Spleen (tissue), 13 donors: Measurements from ENCODE around the gene PFKL. TPM values are rescaled to one million over a fixed set of nuclear protein-coding genes. Genes with fewer than 3 reads are reported as not detected.

Experiments
- DNase-seq: peaks from one replicate; pipeline ENCODE4 v3.0.0-alpha.2; 2020
- H3K27ac ChIP-seq, 8 donors: fragments of 200-600 bp; sonication (generic) in 7 of 8; 1 replicate in 4 of 8; 2 replicates in 4 of 8; pipeline versions ENCODE4 v1.5.0 to v1.8.0; 2016 to 2021; ENCODE audit warnings: inconsistent platforms in 4 of 8, mild to moderate bottlenecking in 4 of 8, moderate library complexity in 1 of 8
- H3K27me3 ChIP-seq, 7 donors: fragments of 200-600 bp; sonication (generic) in 6 of 7; replicated peaks in 1 of 7; 1 replicate in 4 of 7; 2 replicates in 3 of 7; pipeline versions ENCODE4 v1.5.0 to v1.8.0; 2016 to 2021; ENCODE audit warnings: inconsistent platforms in 3 of 7, mild to moderate bottlenecking in 1 of 7
- H3K36me3 ChIP-seq, 6 donors: fragments of 200-600 bp; sonication (generic) in 5 of 6; 1 replicate in 4 of 6; 2 replicates in 2 of 6; pipeline versions ENCODE4 v1.5.0 to v1.8.0; 2016 to 2021; ENCODE audit warnings: inconsistent platforms in 2 of 6
- H3K4me1 ChIP-seq, 6 donors: fragments of 200-600 bp; sonication (generic) in 5 of 6; 1 replicate in 3 of 6; 2 replicates in 3 of 6; pipeline versions ENCODE4 v1.5.0 to v1.8.0; 2016 to 2021; ENCODE audit warnings: inconsistent platforms in 3 of 6
- H3K4me3 ChIP-seq, 8 donors: fragments of 200-600 bp; sonication (generic) in 7 of 8; 1 replicate in 4 of 8; 2 replicates in 4 of 8; pipeline versions ENCODE4 v1.5.0 to v1.8.0; 2016 to 2021; ENCODE audit warnings: inconsistent platforms in 4 of 8, mild to moderate bottlenecking in 4 of 8, moderate library complexity in 2 of 8
- H3K9me3 ChIP-seq, 8 donors: fragments of 200-600 bp; sonication (generic) in 7 of 8; 1 replicate in 4 of 8; 2 replicates in 4 of 8; pipeline versions ENCODE4 v1.5.0 to v1.8.0; 2016 to 2021; ENCODE audit warnings: inconsistent platforms in 4 of 8
- POLR2A ChIP-seq, 3 donors: fragments of 450-650 bp; IDR thresholded peaks; one replicate each; pipeline ENCODE4 v1.5.1; 2017; ENCODE audit warnings: antibody characterized with exemption in 3 of 3, mild to moderate bottlenecking in 1 of 3
- POLR2AphosphoS5 ChIP-seq, 3 donors: sonication (generic); formaldehyde crosslinking; IDR thresholded peaks; one replicate each; pipeline ENCODE4 v1.5.1; 2017; ENCODE audit warnings: antibody characterized with exemption in 3 of 3
- WGBS, 5 donors: extraction: QIAGEN DNeasy Blood & Tissue Kit in 3 of 5; methylation state at CpG; one replicate each; pipeline versions ENCODE4 v1.1.5 to v1.1.7; 2013 to 2018; 5-methylcytosine and 5-hydroxymethylcytosine counted together
- intact Hi-C: fragments of 100-400 bp; cut with DNase I; formaldehyde crosslinking; loops from one replicate; pipeline ENCODE4 v1.15.0; 2023; ENCODE audit warnings: low total_unique reads
- long read RNA-seq, 2 donors: transcript quantifications; one replicate each; lab custom pipeline, GENCODE V29; 2026
- polyA plus RNA-seq, 3 donors: library from polyadenylated mRNA; stranded (reverse); fragments of 200-250 nt; gene quantifications; one replicate each; pipeline ENCODE4 v1.2.1, GENCODE V29; 2013
- total RNA-seq, 7 donors: library from RNA; depleted of rRNA in 3 of 7; stranded (reverse); fragments of >200 nt in 3 of 7; fragmentation: NEBNext Ultra II Directional in 4 of 7; extraction: Animal tissue kit (Norgen Biotek cat#: 25700) in 4 of 7; gene quantifications; one replicate each; pipeline versions ENCODE4 v1.1.0 to v1.2.1, GENCODE V29; 2016 to 2021
- TF ChIP-seq, protein P1 (sequence below), 11 experiments: fragments of 200-600 bp in 7 of 11; fragments of 450-650 bp in 4 of 11; sonication (generic) in 4 of 11; IDR thresholded peaks in 8 of 11; conservative IDR thresholded peaks in 3 of 11; 1 replicate in 7 of 11; 2 replicates in 4 of 11; pipeline versions ENCODE4 v1.4.0 to v1.8.0; 2016 to 2021; ENCODE audit warnings: antibody characterized with exemption in 11 of 11, inconsistent platforms in 4 of 11, mild to moderate bottlenecking in 1 of 11
- donor health status: healthy with polysubstance abuse.
- donor health status: DM: no; HTN: no; CAD: no; lungs with moderate emphysema.
- donor health status: DM: no; HTN: no; CAD: no.
- donor health status: Bipolar disorder and iron deficiency.
- donor health status: healthy.
- donor health status: DM: no; HTN: no; CAD: no.
- donor health status: DM: yes; HTN: yes; CAD: no.

Gene PFKL
- total RNA-seq (100 to 1,000 TPM in 5 of 7 donors, 10 to 100 TPM in 2; 88.1 to 145 (median 126) TPM), polyA plus RNA-seq (100 to 1,000 TPM in 1 of 3 donors, 10 to 100 TPM in 2; 65.9 to 113 (median 84.4) TPM)
- long read RNA-seq, donor 1, transcript PFKL-201 (22 exons, 2,912 nt), result major isoform, 17 of 25 reads
- long read RNA-seq, donor 1, partial matches to known transcripts, result 7 of 25 reads
- long read RNA-seq, donor 1, other reads (novel, unspliced or antisense), result 0 of 25 reads
- long read RNA-seq, donor 2, transcript PFKL-201 (22 exons, 2,912 nt), result major isoform, 20 of 45 reads
- long read RNA-seq, donor 2, partial matches to known transcripts, result 24 of 45 reads
- long read RNA-seq, donor 2, other reads (novel, unspliced or antisense), result 0 of 45 reads

GRCh38 chr21:44299458-44300261, at the start of gene PFKL:
Gene PFKL (plus strand): TSS chr21:44300053. CDS start chr21:44300106, 53 bp downstream.
- DNase-seq, result peak; percentile 93
- WGBS, 5 donors, result 0 to 1% (median 1%) methylated on average over 37 to 94 of the region's 94 CpGs
- H3K4me3 ChIP-seq, result peak within 1 kb of the TSS; percentile 65 to 95 (median 78)
- H3K27me3 ChIP-seq, result peaks cover 0 to 22% (median 0%) of the 10 kb centered on the region in 7 donors
- no peaks in the 10 kb centered on the region for H3K9me3 ChIP-seq
- TF ChIP-seq, protein P1, sequence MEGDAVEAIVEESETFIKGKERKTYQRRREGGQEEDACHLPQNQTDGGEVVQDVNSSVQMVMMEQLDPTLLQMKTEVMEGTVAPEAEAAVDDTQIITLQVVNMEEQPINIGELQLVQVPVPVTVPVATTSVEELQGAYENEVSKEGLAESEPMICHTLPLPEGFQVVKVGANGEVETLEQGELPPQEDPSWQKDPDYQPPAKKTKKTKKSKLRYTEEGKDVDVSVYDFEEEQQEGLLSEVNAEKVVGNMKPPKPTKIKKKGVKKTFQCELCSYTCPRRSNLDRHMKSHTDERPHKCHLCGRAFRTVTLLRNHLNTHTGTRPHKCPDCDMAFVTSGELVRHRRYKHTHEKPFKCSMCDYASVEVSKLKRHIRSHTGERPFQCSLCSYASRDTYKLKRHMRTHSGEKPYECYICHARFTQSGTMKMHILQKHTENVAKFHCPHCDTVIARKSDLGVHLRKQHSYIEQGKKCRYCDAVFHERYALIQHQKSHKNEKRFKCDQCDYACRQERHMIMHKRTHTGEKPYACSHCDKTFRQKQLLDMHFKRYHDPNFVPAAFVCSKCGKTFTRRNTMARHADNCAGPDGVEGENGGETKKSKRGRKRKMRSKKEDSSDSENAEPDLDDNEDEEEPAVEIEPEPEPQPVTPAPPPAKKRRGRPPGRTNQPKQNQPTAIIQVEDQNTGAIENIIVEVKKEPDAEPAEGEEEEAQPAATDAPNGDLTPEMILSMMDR (IDR thresholded peaks at IDR 0.05 in 8 of 11, conservative IDR thresholded peaks at IDR 0.05 in 3 of 11), result peak in 3 of 11 experiments; percentile 7 to 13 (median 10)
- peak in 1 of 3 donors; percentile 11 for TF ChIP-seq POLR2A (IDR thresholded peaks at IDR 0.05)
- peak; percentile 78 to 80 (median 79) for TF ChIP-seq POLR2AphosphoS5 (IDR thresholded peaks at IDR 0.05)
- H3K36me3 ChIP-seq, result no peaks in the 10 kb centered on the region
- intact Hi-C loops, result no loop called here
- H3K27ac ChIP-seq, result peak within 1 kb of the TSS; percentile 86 to 94 (median 92)
- H3K4me1 ChIP-seq, result peaks cover 30 to 93% (median 80%) of the 10 kb centered on the region in 6 donors

DNA sequence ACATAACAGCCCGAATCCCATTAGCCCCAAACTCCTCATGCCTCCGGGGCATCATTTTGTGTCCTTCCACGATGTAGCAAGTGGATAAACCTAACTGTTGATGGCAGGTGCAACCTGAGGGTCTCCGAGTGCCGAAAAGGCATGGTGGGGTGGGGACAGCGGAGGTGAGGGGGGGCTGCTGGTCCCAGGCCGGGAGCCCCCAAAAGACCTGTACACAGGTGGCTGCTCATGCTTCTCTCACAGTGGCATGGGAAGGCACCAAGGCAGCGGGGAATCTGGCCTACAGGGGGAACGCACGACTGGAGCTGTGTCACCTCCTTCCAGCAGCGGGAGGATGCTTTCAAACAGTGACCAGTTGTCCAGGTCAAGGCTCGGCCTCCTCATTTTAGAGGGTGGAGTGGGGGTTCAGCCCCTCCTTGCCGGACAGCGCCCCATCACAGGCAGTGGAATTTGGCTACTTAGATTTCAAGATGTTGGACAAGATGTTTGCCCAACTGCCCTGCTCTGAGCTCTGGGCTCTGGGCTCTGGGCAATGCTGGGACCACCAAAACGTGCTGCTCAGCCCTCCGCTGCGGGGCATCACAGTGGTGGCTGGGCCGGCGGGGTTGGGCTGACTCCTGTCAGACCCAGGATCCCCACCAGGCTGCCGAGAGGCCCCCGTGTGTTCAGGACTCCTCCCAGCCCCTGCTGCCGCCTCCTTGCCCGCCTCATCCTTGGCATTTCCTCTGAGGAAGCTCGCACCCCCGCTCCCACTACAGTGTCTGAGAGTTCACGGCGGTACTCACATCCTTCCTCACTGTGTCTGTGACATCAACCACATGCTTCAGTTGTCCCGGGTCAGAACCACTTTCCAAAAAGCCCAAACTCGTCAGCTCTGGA, 45.8 kb upstream of the PFKL start:
- Histone ChIP-seq H3K4me1 (peaks cover 0 to 8% (median 3%) of the 10 kb centered on the region in 6 donors), H3K9me3 (no peaks in the 10 kb centered on the region), H3K4me3 (no peak overlapping the region), H3K27me3 (peaks cover 0 to 20% (median 3%) of the 10 kb centered on the region in 7 donors), H3K36me3 (no peaks in the 10 kb centered on the region), H3K27ac (no peak overlapping the region)
- DNase-seq, result peak; percentile 68
- WGBS, 5 donors, result 53 to 56% (median 55%) methylated on average over 27 to 29 of the region's 29 CpGs
- intact Hi-C loops, result no loop called here
- TF ChIP-seq, protein P1 (IDR thresholded peaks at IDR 0.05 in 8 of 11, conservative IDR thresholded peaks at IDR 0.05 in 3 of 11), result no peak

- Histone ChIP-seq H3K27ac (no peak overlapping the region), H3K27me3 (peaks cover 0 to 20% (median 3%) of the 10 kb centered on the region in 7 donors), H3K4me1 (peaks cover 0 to 8% (median 3%) of the 10 kb centered on the region in 6 donors), H3K4me3 (no peak overlapping the region), H3K9me3 (no peaks in the 10 kb centered on the region), H3K36me3 (no peaks in the 10 kb centered on the region)
- intact Hi-C loops, result no loop called here
- TF ChIP-seq, protein P1 (IDR thresholded peaks at IDR 0.05 in 8 of 11, conservative IDR thresholded peaks at IDR 0.05 in 3 of 11), result no peak
- no peak for TF ChIP-seq POLR2AphosphoS5 (IDR thresholded peaks at IDR 0.05)
- TF ChIP-seq POLR2A (IDR thresholded peaks at IDR 0.05), result no peak
- 79 to 91% (median 87%) methylated on average over 3 to 11 of the region's 11 CpGs for WGBS, 5 donors
- DNase-seq, result peak; percentile 54
These were observed 44.3 kb upstream of the PFKL start for GRCh38 chr21:44255511-44255981.
